K562 (cell line): ENCODE data around the gene COX5A. TPM values are rescaled to one million over a fixed set of nuclear protein-coding genes. Genes with fewer than 3 reads are reported as not detected.

Experiments
- ATAC-seq: fragments of 200-7000 bp; cut with Tn5 transposase; 3 replicates; pipeline ENCODE4 v1.9.1; 2020; ENCODE audit warnings: moderate library complexity
- BruUV-seq: library from RNA; stranded (reverse); fragments of 400-500 nt; replicated peaks from 2 replicates; lab custom pipeline; 2021; lab: Mats Ljungman, UMichigan
- CTCF ChIA-PET: fragments of 300-600 bp; formaldehyde crosslinking; extraction: SDS; loops from one replicate; lab custom pipeline; 2021; ENCODE audit warnings: low intra/inter-chr PET ratio; lab: Yijun Ruan, JAX
- POLR2A ChIA-PET: fragments of 300-600, 350-650 bp; sonication (Branson Sonifier 250); formaldehyde crosslinking; extraction: SDS; loops from one replicate; lab custom pipeline; 2021; ENCODE audit warnings: antibody characterized with exemption, inconsistent platforms; lab: Yijun Ruan, JAX
- DNase-seq, 4 experiments: peaks; one replicate each; pipeline versions ENCODE4 v3.0.0 to v3.0.0-alpha.2; 2011 to 2018; ENCODE audit warnings: low spot score in 3 of 4, mixed read lengths in 3 of 4; ENCODE audit errors: extremely low read depth in 1 of 4
- FAIRE-seq: peaks from 2 replicates; lab custom pipeline; 2011; peaks lifted over from hg19 to GRCh38; lab: Jason Lieb, UNC
- H2AFZ ChIP-seq: 2 replicates; pipeline ENCODE4 v1.6.0; 2011; ENCODE audit warnings: low read depth, low read length, control low read depth, inconsistent platforms
- H3K27ac ChIP-seq: fragments of 200-600 bp; 3 replicates; pipeline ENCODE4 v1.8.0; 2011; ENCODE audit warnings: low read depth, mild to moderate bottlenecking, control low read depth, inconsistent platforms, low read length, moderate library complexity, mixed read lengths; ENCODE audit errors: extremely low read depth
- H3K27me3 ChIP-seq, 2 experiments: fragments of 300-600 bp in 1 of 2; 2 replicates in 1 of 2; 3 replicates in 1 of 2; pipeline versions ENCODE4 v1.6.0 to v1.8.0; 2011; ENCODE audit warnings: inconsistent platforms in 2 of 2, low read length in 2 of 2, mild to moderate bottlenecking in 1 of 2, mixed read lengths in 1 of 2, moderate library complexity in 1 of 2; ENCODE audit not compliant: control insufficient read depth in 2 of 2, insufficient read depth in 2 of 2
- H3K36me3 ChIP-seq: fragments of 300-600 bp; 3 replicates; pipeline ENCODE4 v1.8.0; 2011; ENCODE audit warnings: mild to moderate bottlenecking, low read length, inconsistent platforms; ENCODE audit not compliant: control insufficient read depth, insufficient read depth
- H3K4me1 ChIP-seq, 2 experiments: fragments of 200-600 bp in 1 of 2; replicated peaks in 1 of 2; 2 replicates in 1 of 2; 3 replicates in 1 of 2; pipeline versions ENCODE4 v1.5.1 to v1.8.0; 2011; ENCODE audit warnings: inconsistent platforms in 2 of 2, low read length in 2 of 2, mild to moderate bottlenecking in 1 of 2, mixed read lengths in 1 of 2, moderate library complexity in 1 of 2; ENCODE audit not compliant: control insufficient read depth in 2 of 2, insufficient read depth in 2 of 2
- H3K4me2 ChIP-seq: 2 replicates; pipeline ENCODE4 v1.6.1; 2011; ENCODE audit warnings: low read length, control low read depth, inconsistent platforms, mixed read lengths; ENCODE audit not compliant: insufficient read depth
- H3K4me3 ChIP-seq: fragments of 200-600 bp; sonication (generic), shearing (Covaris generic); 2 replicates; pipeline ENCODE4 v1.5.1; 2016; ENCODE audit warnings: control low read depth, inconsistent platforms
- H3K79me2 ChIP-seq: fragments of 200-600 bp; 3 replicates; pipeline ENCODE4 v1.8.0; 2011; ENCODE audit warnings: low read length, inconsistent platforms; ENCODE audit not compliant: control insufficient read depth, insufficient read depth
- H3K9ac ChIP-seq, 2 experiments: 2 replicates each; pipeline versions ENCODE4 v1.6.0 to v1.6.1; 2011; ENCODE audit warnings: low read depth in 2 of 2, low read length in 2 of 2, control low read depth in 1 of 2, inconsistent platforms in 1 of 2, mild to moderate bottlenecking in 1 of 2, mixed read lengths in 1 of 2; ENCODE audit not compliant: insufficient read depth in 1 of 2
- H3K9me1 ChIP-seq: one replicate; pipeline ENCODE4 v1.6.0; 2011; ENCODE audit warnings: inconsistent platforms, mild to moderate bottlenecking, low read length, moderate library complexity; ENCODE audit not compliant: control insufficient read depth, insufficient read depth
- H3K9me3 ChIP-seq: replicated peaks from 2 replicates; pipeline ENCODE4 v1.5.1; 2011; ENCODE audit warnings: low read depth, low read length, inconsistent platforms; ENCODE audit not compliant: control insufficient read depth, insufficient read depth
- H4K20me1 ChIP-seq: replicated peaks from 2 replicates; pipeline ENCODE4 v1.6.1; 2011; ENCODE audit warnings: low read length, inconsistent platforms, mixed read lengths; ENCODE audit not compliant: control insufficient read depth, insufficient read depth
- BHLHE40 ChIP-seq: IDR thresholded peaks from 2 replicates; pipeline ENCODE4 v1.6.1; 2011; ENCODE audit warnings: low read length, improper control_type of control experiment
- CHCHD3 ChIP-seq: fragments of 250-450 bp; sonication (Bioruptor Pico); IDR thresholded peaks from 2 replicates; pipeline ENCODE4 v2.1.2; 2022; ENCODE audit warnings: mild to moderate bottlenecking
- HLTF ChIP-seq: fragments of 450-650 bp; IDR thresholded peaks from 2 replicates; pipeline ENCODE4 v1.6.1; 2016
- SRSF3 ChIP-seq: fragments of 200-400 bp; formaldehyde crosslinking; IDR thresholded peaks from 2 replicates; pipeline ENCODE4 v1.6.1; 2016; ENCODE audit warnings: mild to moderate bottlenecking, low read length, moderate library complexity; ENCODE audit not compliant: insufficient read depth
- THRB ChIP-seq: fragments of 450-650 bp; formaldehyde crosslinking; conservative IDR thresholded peaks from 2 replicates; pipeline ENCODE4 v1.4.0; 2022; ENCODE audit warnings: mild to moderate bottlenecking, missing genetic modification characterization
- ZNF121 ChIP-seq: sonication (generic); formaldehyde crosslinking; conservative IDR thresholded peaks from 2 replicates; pipeline ENCODE4 v1.8.0; 2022; ENCODE audit warnings: missing genetic modification reagents
- ZNF24 ChIP-seq: fragments of 450-650 bp; IDR thresholded peaks from 2 replicates; pipeline ENCODE4 v1.6.1; 2016
- WGBS: fragments of 100-300 bp; shearing (Covaris generic); methylation state at CpG from one replicate; pipeline ENCODE4 v1.1.6; 2016; ENCODE audit warnings: low coverage, mixed read lengths; ENCODE audit not compliant: insufficient coverage; ENCODE audit errors: missing lambda C conversion rate; 5-methylcytosine and 5-hydroxymethylcytosine counted together
- in situ Hi-C: fragments of 300-500 bp; cut with MboI; formaldehyde crosslinking; loops from 4 replicates; pipeline ENCODE4 v1.15.0; 2018; ENCODE audit warnings: inconsistent platforms, mixed read lengths
- intact Hi-C: fragments of 100-400 bp; cut with micrococcal nuclease; formaldehyde crosslinking; loops from 2 replicates; pipeline ENCODE4 v1.14.2; 2022
- polyA plus RNA-seq, 8 experiments: library from polyadenylated mRNA; depleted of rRNA in 4 of 8; stranded (reverse) in 5 of 8; unstranded in 3 of 8; fragments of >200 nt; fragmentation: Nextera tagmentation in 2 of 8; fragmentation: Illumina TruSeq in 1 of 8; extraction: Ambion mirVana in 2 of 8; extraction: Trizol in 1 of 8; gene quantifications; 2 replicates each; pipeline versions ENCODE4 v1.2.1 to v1.2.3, GENCODE V29; 2011 to 2014; ENCODE audit warnings: inconsistent platforms in 1 of 8, missing spikeins in 1 of 8
- total RNA-seq, 7 experiments: library from RNA; depleted of rRNA in 6 of 7; stranded (reverse); fragments of >200 nt in 6 of 7; fragmentation: Illumina TruSeq in 2 of 7; extraction: Trizol in 2 of 7; gene quantifications; 2 replicates each; pipeline versions ENCODE4 v1.2.1 to v1.2.3, GENCODE V29; 2011 to 2021; ENCODE audit warnings: low replicate concordance in 1 of 7
- TF ChIP-seq, protein P1 (sequence below): fragments of 250-450 bp; sonication (Bioruptor Pico); IDR thresholded peaks from 2 replicates; pipeline ENCODE4 v1.5.0; 2021
- TF ChIP-seq, protein P2 (sequence below): fragments of 450-650 bp; formaldehyde crosslinking; IDR thresholded peaks from 2 replicates; pipeline ENCODE4 v1.4.0; 2020; ENCODE audit warnings: mild to moderate bottlenecking, moderate library complexity

Gene COX5A
- total and polyA plus RNA-seq, 9 of the 15 experiments (the other 6 are each of a cell fraction or from before 2014, with no cell fraction given) = 86.8 to 553 (median 371) TPM

- Histone ChIP-seq H3K9me3 (no peaks in the 10 kb centered on the region), H3K36me3 (peaks cover 54% of the 10 kb centered on the region; the same call in 2 of the 3 replicates), H3K27me3 (no peaks in the 10 kb centered on the region), H3K4me1 (peaks cover 13 to 19% of the 10 kb centered on the region in 2 experiments; a peak in 4 of 5 replicates), H3K4me3 (no peak overlapping the region), H2AFZ (no peak overlapping the region), H3K9me1 (peaks cover 4% of the 10 kb centered on the region), H3K4me2 (no peak overlapping the region), H3K27ac (no peak overlapping the region), H3K9ac (no peak overlapping the region), H4K20me1 (no peaks in the 10 kb centered on the region; the same call in 1 of the 2 replicates), H3K79me2 (peaks cover 24% of the 10 kb centered on the region)
- intact Hi-C loops (loop anchor here (5.0 kb wide), 1 partner anchor 51 kb away; the partner anchor contains the start of gene ULK3), in situ Hi-C loops (no loop called here)
- CTCF ChIA-PET = no interaction called here
- TF ChIP-seq ZNF24 (no peak), THRB (CRISPR knock-in tag) (no peak), ZNF121 (CRISPR knock-in tag) (no peak), HLTF (no peak), SRSF3 (no peak), CHCHD3 (CRISPR knock-in tag) (no peak), BHLHE40 (no peak)
- TF ChIP-seq, protein P1, sequence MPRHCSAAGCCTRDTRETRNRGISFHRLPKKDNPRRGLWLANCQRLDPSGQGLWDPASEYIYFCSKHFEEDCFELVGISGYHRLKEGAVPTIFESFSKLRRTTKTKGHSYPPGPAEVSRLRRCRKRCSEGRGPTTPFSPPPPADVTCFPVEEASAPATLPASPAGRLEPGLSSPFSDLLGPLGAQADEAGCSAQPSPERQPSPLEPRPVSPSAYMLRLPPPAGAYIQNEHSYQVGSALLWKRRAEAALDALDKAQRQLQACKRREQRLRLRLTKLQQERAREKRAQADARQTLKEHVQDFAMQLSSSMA (CRISPR knock-in tag) = no peak
- TF ChIP-seq, protein P2, sequence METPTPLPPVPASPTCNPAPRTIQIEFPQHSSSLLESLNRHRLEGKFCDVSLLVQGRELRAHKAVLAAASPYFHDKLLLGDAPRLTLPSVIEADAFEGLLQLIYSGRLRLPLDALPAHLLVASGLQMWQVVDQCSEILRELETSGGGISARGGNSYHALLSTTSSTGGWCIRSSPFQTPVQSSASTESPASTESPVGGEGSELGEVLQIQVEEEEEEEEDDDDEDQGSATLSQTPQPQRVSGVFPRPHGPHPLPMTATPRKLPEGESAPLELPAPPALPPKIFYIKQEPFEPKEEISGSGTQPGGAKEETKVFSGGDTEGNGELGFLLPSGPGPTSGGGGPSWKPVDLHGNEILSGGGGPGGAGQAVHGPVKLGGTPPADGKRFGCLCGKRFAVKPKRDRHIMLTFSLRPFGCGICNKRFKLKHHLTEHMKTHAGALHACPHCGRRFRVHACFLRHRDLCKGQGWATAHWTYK (CRISPR knock-in tag) = no peak
- POLR2A ChIA-PET = interaction anchor here (0.6 to 2.8 kb wide), 4 partner anchors 9 to 40 kb away, joined by 4 to 10 read pairs (median 4); partner anchors contain the start of gene FAM219B
- DNase-seq (no peak), ATAC-seq (no peak), FAIRE-seq (no peak)
- WGBS = 51% methylated on average over 3 of the region's 3 CpGs
- BruUV-seq = no TSS peak
These were observed 44.2 kb downstream of the COX5A start for GRCh38 chr15:74893627-74894026.
